HFFc6 (cell line): ENCODE measurements around the gene DAPK1. TPM values are rescaled to one million over a fixed set of nuclear protein-coding genes. Genes with fewer than 3 reads are reported as not detected.

ENCODE experiments used
- DNase-seq: peaks from one replicate; pipeline ENCODE4 v3.0.0-alpha.2; 2018
- H3K27ac Mint-ChIP-seq: 2 replicates; pipeline ENCODE4 v1.8.0; 2020; ENCODE audit warnings: mild to moderate bottlenecking, mixed read lengths
- H3K27me3 Mint-ChIP-seq: 2 replicates; pipeline ENCODE4 v1.8.0; 2021; ENCODE audit warnings: mild to moderate bottlenecking, moderate library complexity, mixed read lengths; ENCODE audit not compliant: insufficient read depth
- H3K36me3 Mint-ChIP-seq: 2 replicates; pipeline ENCODE4 v1.8.0; 2021; ENCODE audit warnings: low read depth, mixed read lengths
- H3K4me1 Mint-ChIP-seq: 2 replicates; pipeline ENCODE4 v1.8.0; 2020; ENCODE audit warnings: low read depth, mixed read lengths
- H3K4me3 Mint-ChIP-seq: 2 replicates; pipeline ENCODE4 v1.8.0; 2020; ENCODE audit warnings: mild to moderate bottlenecking, moderate library complexity, mixed read lengths
- H3K9me3 Mint-ChIP-seq: 2 replicates; pipeline ENCODE4 v1.8.0; 2020; ENCODE audit warnings: mild to moderate bottlenecking, mixed read lengths
- total RNA-seq, 6 experiments: library from RNA; stranded (reverse); fragmentation: NEBNext Ultra II Directional; extraction: Animal tissue kit (Norgen Biotek cat#: 25700); gene quantifications; 2 replicates in 1 of 6; 3 replicates in 5 of 6; pipeline ENCODE4 v1.2.3, GENCODE V29; 2021
- TF ChIP-seq, protein P1 (sequence below): fragments of 200-600 bp; sonication (generic); IDR thresholded peaks from 2 replicates; pipeline ENCODE4 v1.5.0; 2021; ENCODE audit warnings: antibody characterized with exemption, mild to moderate bottlenecking

DAPK1 gene
- total RNA-seq, 6 experiments from 2014 or later = 0.06 to 0.36 (median 0.18) TPM

DNA sequence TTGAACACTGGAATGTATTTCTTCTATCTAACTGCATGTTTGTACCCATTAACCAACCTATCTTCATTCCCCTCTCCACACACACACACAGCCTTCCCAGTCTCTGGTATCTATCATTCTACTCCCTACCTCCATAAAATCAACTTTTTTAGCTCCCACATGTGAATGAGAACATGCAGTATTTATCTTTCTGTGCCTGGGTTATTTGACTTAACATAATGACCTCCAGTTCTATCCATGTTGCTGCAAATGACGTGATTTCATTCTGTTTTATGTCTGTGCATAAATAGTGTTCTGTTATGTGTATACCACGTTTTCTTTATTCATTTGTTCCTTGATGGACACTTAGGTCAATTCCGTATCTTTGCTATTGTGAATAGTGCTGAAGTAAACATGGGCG is 189.5 kb downstream of the DAPK1 start:
- DNase-seq = no peak
- TF ChIP-seq, protein P1, sequence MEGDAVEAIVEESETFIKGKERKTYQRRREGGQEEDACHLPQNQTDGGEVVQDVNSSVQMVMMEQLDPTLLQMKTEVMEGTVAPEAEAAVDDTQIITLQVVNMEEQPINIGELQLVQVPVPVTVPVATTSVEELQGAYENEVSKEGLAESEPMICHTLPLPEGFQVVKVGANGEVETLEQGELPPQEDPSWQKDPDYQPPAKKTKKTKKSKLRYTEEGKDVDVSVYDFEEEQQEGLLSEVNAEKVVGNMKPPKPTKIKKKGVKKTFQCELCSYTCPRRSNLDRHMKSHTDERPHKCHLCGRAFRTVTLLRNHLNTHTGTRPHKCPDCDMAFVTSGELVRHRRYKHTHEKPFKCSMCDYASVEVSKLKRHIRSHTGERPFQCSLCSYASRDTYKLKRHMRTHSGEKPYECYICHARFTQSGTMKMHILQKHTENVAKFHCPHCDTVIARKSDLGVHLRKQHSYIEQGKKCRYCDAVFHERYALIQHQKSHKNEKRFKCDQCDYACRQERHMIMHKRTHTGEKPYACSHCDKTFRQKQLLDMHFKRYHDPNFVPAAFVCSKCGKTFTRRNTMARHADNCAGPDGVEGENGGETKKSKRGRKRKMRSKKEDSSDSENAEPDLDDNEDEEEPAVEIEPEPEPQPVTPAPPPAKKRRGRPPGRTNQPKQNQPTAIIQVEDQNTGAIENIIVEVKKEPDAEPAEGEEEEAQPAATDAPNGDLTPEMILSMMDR = no peak
- Mint-ChIP-seq H3K27ac (no peak overlapping the region), H3K9me3 (no peaks in the 10 kb centered on the region), H3K27me3 (peaks cover 13% of the 10 kb centered on the region), H3K4me1 (peaks cover 18% of the 10 kb centered on the region), H3K36me3 (no peaks in the 10 kb centered on the region), H3K4me3 (no peak overlapping the region)

DNA sequence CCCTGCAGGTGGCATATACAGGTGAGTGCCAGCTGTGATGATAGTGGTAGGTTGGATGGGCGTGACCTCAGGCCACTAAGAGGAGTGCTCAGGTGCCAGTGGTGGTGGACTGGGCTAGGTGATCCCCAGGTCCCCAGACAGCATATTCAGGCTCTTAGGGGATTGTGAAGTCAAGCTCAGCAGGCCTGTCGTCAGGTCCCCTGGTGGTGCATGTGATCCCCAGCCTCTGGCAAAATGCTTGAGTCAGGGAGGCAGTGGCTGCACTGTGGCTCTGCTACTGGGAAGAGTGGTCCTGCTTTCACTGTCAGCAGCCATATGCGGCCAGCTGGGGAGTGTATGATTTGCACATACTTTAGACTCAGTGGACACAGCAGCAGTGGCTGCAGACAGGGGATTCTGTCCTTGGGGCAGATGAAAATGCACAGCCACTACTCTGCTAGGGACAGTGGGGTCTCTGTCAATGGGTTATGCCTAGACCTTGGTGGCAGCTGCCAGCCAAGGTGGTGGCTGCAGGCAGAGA is 196.6 kb downstream of the DAPK1 start:
- H3K36me3 Mint-ChIP-seq = no peaks in the 10 kb centered on the region
- peaks cover 10% of the 10 kb centered on the region for H3K27me3 Mint-ChIP-seq
- TF ChIP-seq, protein P1 = no peak
- no peaks in the 10 kb centered on the region for H3K9me3 Mint-ChIP-seq
- DNase-seq = no peak
- no peak overlapping the region for H3K4me3 Mint-ChIP-seq
- no peaks in the 10 kb centered on the region for H3K4me1 Mint-ChIP-seq
- H3K27ac Mint-ChIP-seq = no peak overlapping the region

DNA sequence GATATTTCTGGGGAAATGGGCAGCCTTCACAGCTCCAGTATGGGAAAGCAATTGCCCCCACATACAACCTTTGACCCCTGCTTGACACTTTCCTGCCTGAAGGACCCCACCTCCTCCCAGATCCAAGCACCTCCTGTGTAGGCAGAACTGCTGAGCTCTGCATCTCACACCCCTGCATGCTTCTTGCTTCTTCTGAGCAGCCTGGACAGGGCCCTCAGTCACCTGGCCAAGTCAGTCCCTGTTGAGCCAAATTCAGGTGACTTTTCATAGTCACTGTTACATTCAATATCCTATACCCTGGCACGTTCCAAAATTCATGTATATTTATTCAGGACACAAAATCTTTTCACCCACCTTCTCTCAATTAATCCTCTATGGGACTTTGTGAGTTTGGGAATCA is 197.9 kb downstream of the DAPK1 start:
- TF ChIP-seq, protein P1 = no peak
- peaks cover 9% of the 10 kb centered on the region for H3K4me1 Mint-ChIP-seq
- no peak overlapping the region for H3K4me3 Mint-ChIP-seq
- H3K36me3 Mint-ChIP-seq = no peaks in the 10 kb centered on the region
- no peak for DNase-seq
- no peak overlapping the region for H3K27ac Mint-ChIP-seq
- H3K9me3 Mint-ChIP-seq = no peaks in the 10 kb centered on the region
- H3K27me3 Mint-ChIP-seq = peaks cover 8% of the 10 kb centered on the region

DNA sequence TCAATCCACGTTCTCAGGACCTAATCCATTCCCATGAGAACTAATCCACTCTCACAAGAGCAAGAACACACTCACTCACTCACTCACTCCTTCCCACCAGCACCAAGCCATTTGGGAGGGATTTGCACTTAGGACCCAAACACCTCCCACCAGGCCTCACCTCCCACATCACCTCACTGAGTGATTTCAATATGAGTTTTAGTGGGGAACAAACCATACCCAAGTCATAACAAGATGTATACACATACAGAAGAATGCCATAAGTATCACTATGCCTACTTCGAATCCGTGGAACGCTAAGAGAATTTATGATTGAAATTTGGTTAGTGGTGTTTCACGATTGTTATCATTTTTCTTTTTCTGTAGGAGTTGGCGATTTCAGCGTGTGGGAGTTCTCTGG is 199.0 kb downstream of the DAPK1 start:
- no peak for DNase-seq
- TF ChIP-seq, protein P1 = no peak
- Mint-ChIP-seq H3K36me3 (no peaks in the 10 kb centered on the region), H3K9me3 (no peaks in the 10 kb centered on the region), H3K27ac (no peak overlapping the region), H3K27me3 (peaks cover 7% of the 10 kb centered on the region), H3K4me3 (no peak overlapping the region), H3K4me1 (peaks cover 11% of the 10 kb centered on the region)

DNA sequence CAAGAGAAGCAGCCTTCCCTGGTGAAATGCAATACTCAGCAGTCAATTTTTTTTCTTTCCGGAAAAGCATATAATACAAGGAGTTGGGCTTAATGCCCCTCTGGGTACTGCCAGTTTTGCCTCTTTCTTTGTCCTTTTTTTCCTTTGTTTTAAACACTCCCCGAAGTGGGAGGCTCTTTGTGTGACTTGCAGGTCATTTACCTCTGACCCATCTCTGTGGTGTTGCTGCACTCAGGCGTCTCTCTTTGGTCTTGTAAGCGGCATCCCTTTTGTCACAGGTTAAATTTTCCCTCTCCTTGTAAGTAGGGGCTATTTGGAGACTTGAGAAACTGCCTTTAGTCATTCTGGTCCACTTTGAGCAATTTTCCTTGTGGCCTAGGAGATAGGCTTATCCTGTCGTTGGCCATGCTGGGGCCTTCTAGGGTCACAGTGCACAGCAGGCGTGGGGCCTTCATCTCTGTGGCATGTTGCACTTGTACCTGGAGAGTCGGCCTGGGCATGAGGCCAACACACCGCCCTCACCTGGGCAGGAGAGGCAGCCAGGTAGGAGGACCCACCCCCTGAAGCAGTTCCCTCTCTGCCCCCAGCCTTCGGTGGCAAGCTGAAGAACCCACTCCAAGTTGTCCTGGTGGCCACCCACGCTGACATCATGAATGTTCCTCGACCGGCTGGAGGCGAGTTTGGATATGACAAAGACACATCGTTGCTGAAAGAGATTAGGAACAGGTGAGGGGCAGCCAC is 200.6 kb downstream of the DAPK1 start:
- peaks cover 4% of the 10 kb centered on the region; the same call in 1 of the 2 replicates for H3K27me3 Mint-ChIP-seq
- H3K36me3 Mint-ChIP-seq = no peaks in the 10 kb centered on the region
- peaks cover 25% of the 10 kb centered on the region for H3K4me1 Mint-ChIP-seq
- H3K27ac Mint-ChIP-seq = no peak overlapping the region
- TF ChIP-seq, protein P1 = no peak
- H3K9me3 Mint-ChIP-seq = no peaks in the 10 kb centered on the region
- no peak overlapping the region for H3K4me3 Mint-ChIP-seq
- no peak for DNase-seq
